GM18868 (cell line): ENCODE measurements around the gene IFITM1.
"Not testable (repeated sequence)": the region's sequence is repeated elsewhere in the genome, so short reads cannot be mapped to it uniquely, and the experiment has no call there.

Experiments used
- ATAC-seq: cut with Tn5 transposase; IDR thresholded peaks from one replicate; pipeline ENCODE4 v1.9.1; 2021; ENCODE audit warnings: mild to moderate bottlenecking, moderate library complexity; ENCODE audit not compliant: unreplicated experiment

IFITM1 gene

GRCh38 chr11:293852-294661, 19.8 kb upstream of the IFITM1 start:
- ATAC-seq, result no peak

GRCh38 chr11:294780-295179, 19.1 kb upstream of the IFITM1 start:
- ATAC-seq, result no peak

DNA sequence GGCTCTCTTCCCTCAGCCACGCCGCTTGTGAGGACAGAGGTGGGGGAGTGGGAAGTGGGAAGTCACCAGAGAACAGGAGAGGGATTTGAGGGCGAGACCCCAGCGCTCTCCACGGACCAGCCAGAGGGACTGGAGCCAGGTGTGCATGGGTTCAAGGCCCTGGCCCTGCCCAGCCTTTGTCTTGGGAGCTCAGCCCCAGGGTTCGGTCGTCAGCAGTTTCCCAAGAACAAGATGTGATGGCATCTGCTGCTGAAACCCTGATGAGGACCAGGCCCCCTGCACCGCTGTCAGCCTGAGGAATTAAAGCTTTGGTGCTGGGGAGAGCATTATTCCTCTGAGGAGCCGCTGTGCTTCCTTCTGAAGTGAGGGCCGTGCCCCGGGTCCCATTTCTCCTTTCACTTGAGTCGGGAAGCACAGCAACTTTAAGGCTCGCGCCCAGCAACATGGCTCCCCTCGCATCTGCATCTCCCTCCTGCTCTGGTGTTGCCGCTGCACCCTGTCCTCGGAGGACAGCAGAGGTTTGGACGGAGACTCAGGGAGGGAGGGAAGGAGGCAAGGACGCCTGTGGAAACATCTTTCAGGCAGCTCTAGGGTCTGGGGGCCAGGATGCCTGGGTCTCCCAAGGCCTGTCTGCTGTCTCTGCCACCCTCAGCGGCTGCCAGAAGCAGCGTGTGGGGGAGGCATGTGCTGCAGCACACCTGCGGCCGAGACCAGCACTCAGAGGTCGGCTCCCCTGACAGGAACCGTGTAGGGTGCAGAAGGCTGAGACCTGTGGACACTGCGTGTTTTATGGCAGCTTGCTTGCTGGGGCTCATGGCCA, 18.3 kb upstream of the IFITM1 start:
- ATAC-seq, result no peak

DNA sequence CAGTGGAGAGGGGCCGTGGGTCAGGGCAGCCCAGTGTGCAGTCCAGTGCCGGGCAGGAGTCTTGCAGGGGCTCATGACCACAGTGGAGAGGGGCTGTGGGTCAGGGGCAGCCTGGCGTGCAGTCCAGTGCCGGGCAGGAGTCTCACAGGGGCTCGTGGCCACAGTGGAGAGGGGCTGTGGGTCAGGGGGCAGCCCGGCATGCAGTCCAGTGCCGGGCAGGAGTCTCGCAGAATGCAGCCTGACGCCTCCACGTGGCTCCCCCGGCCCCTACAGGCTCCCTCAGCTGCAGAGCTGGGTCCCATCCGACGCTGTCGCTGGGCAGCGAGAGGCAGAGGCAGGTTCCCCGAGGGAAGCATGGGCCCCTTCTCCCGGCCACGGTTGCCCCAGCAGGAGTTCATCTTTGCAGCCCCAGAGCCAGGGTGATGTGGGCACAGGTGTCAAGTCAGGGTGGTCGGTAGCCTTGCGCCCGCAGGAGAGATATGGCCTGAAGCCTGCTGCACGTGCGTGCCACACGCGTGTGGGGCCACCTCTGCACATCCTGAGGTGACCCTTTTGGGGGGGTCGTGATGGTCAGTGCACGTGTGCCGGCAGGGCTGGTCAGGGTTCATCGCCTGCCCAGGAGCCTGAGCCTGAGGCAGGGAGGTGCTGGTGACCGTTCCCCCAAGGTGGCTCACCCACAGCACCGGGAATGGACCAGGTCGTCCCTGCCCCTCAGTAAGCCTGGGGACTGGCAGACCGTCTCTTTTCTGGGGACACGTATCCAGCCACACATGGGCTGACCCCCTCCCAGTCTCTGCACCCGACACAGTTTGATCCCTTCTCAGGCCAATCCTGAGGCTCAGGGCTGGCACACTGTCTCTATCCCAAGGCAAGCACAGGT, 17.4 kb upstream of the IFITM1 start:
- no peak for ATAC-seq

GRCh38 chr11:297051-297585, 16.7 kb upstream of the IFITM1 start:
- no peak for ATAC-seq

GRCh38 chr11:297586-298405, 16.0 kb upstream of the IFITM1 start:
- ATAC-seq, result no peak

DNA sequence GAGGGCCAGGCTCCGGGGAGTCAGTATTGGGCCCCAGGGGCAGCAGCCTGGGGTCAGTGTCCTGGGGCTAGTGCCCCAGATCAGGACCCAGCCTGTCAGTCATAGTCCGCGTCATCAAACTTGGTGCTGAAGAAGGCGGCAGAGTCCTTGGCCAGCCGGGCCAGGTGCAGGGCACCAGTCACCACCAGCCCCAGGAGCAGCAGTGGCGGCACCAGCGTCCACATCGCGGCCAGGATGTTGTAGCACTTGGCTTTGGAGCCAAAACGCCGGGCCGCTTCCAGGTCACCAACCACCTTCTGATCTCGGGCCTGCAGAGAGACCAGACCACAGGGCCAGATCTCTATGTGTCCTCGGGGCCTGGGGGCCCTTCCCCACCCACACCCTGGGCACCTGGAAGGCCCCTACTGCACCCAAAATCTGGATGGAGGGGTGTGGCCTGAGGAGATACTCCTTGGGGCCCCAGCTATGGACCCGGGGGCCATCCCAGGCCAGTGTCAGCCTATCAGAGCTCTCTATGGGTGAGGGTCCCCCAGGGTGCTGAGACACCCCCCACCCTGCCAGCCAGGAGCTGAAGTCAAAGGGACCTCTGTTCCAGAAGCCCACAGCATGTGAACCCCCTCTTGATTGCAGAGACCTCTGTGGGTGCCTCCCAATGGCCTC, 15.3 kb upstream of the IFITM1 start:
- no peak for ATAC-seq

DNA sequence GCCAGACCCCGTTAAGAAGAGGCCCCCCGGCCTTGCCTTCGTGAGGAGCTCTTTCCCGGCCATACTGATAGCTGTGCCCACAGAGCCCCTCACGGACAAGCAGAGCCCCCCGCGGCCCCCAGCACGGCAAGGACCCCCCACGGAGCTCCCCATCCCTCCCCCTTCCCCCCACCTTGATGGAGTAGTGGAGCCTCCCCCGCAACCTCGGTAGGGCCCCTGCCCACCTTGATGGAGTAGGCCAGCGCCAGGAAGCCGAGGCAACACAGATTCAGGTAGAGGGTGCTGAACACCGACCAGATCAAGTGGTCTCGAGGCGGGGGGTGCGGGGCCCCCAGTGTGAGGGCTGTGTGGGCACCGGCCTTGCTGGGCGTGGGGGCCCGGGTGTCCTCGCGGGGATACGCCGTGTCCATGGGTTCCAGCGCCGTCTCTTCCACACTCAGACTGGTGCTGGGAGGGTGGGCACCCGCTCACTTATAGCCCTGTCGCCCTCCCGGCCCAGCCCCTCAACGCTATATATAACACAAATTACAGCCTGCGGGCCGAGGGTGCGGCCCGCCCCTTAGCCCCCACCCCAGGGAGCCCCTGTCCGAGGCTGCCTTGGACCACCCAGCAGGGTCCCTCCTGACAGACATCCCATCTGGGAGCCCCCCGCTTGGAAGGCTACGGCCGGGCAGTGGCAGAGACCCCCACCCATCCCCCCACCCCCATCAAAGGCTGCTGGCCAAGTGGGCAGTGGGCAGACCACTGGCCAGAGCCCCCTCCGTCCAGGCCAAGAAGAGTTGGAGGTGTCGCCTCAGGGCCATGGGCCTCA, 14.6 kb upstream of the IFITM1 start, which contains the start of gene IFITM5:
IFITM5 (minus strand) TSS at position 446 of the 811 bp plus-strand sequence; CDS start at position 410, 36 bp downstream.
- no peak for ATAC-seq

GRCh38 chr11:299951-300735, 13.7 kb upstream of the IFITM1 start:
- no peak for ATAC-seq

- ATAC-seq, result no peak
Measured at GRCh38 chr11:303363-303762, 10.5 kb upstream of the IFITM1 start.

DNA sequence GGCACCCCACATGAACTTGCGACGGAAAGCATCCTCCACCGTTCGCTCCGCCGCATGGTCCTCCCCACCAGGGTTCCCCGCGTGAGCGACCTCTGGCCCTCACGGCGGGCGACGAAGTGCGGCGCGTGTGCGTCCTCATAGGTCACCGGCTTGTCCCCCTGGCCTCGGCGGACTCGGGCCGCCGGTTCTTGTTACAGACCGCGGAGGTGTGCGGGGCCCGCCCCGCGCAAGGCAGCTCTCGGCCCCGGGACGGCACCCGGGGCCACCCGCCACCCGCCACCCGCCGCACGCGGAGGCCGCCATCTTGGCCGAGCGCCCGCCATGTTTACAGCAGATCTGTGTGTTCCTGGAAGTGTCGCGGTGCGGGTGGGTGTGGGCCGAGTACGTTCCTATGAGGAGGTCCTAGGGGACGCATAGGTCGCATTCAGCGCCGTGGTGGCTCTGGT, 9.8 kb upstream of the IFITM1 start:
- no peak for ATAC-seq

DNA sequence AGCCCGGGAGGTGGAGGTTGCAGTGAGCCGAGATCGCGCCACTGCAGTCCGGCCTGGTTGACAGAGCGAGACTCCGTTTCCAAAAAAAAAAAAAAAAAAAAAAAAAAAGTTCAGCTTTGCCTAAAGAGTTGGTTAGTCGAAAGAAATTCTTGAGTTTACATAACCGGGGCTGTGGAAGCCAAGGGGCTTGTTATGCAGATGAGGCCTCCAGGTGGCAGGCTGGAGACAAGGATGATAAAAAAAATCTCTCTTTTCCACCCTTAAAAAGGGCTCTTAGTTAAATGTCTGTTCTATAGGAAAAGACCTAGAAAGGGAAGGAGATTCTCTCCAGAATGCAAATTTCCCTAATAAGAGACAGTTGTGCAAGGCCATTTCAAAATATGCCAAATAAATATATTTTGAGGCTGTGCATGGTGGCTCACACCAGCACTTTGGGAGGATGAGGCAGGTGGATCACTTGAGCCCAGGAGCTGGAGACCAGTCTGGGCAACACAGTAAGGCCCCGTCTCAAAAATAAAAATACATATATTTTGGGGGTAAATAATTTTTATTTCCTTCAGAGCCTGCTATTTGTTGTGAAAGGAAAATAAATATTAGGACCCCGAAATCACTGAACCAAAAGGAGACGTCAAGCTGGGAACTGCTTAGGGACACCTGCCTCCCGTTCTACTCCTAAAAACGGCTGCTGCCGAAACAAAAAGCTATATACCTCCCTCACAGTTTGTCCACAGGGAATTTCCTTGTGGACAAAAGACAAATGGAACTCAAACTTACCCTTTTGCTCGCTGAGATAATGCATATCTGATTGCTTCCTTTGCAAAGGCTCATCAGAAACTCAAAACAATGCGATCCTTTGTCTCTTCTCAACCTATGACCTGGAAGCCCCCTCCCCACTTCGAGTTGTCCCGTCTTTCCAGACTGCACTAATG, 8.7 kb upstream of the IFITM1 start:
- ATAC-seq, result no peak

- no peak for ATAC-seq
Measured at GRCh38 chr11:305844-306211, 8.0 kb upstream of the IFITM1 start.

DNA sequence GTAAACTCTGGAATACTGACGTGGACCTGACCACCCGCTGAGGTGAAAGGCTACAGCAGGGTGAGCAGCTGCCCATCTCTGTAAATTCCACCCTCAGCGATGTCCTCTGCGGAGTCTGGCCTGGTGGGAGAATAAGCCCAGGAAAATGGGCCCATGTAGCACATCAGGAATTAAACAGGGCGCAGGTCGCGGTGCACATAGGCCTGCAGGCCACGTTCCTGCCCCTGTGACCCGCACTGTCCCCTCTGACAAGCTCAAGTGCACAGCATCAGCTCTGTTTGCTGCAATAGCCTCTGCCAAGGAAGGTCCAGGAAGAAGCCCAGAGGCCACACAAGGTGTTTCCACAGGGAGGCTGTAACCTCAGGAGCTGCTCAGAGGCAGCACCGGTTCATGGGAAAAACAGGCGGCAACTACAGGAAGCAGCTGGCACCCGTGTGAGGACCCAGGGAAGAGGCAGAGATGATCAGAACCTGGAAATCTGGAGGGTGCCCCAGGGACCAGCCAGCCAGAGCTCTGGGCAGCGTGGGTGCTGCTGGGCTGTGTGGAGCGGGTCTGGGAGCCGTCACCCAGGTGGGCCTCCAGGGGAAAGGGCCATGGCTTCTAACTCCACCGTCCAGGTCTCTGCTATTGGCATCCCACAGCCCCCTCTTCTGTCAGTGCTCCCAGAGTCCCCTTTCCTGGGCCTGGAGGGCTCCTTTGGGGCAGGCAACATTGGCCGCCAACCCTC, 7.0 kb upstream of the IFITM1 start:
- no peak for ATAC-seq

DNA sequence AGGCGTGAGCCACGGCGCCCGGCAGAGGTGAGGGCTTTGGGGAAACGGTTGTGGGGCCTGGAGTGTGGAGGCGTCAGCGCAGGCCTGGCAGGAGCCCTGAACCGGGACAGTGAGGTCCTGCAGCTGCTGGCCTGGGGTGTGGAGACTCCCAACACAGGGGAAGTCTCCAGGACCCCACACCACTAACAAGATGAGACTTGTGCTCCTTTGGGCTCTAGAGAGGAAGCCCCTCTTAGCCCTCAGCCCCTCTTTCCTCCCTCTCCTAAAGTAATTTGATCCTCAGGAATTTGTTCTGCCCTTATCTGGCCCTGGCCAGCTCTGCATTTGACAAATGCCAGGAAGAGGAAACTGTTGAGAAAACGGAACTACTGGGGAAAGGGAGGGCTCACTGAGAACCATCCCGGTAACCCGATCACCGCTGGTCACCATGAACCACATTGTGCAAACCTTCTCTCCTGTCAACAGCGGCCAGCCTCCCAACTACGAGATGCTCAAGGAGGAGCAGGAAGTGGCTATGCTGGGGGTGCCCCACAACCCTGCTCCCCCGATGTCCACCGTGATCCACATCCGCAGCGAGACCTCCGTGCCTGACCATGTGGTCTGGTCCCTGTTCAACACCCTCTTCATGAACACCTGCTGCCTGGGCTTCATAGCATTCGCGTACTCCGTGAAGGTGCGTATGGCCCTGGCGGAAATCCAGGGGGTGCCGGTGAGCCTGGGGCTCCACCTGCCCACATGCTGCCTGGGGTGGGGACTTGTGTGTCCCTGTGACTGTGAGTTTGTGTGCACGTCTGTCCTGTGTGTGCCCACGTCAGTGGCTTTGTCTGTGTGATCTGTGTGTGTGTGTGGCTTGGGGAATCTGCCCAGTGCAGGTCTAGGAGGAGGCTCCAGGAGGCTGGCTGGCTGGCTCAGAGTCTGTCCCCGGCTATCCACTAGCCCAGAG, 5.8 kb upstream of the IFITM1 start, which contains the start of gene IFITM2:
IFITM2 (plus strand) TSS at position 51 of the 943 bp plus-strand sequence; CDS start at position 428, 377 bp downstream.
- not testable (repeated sequence) for ATAC-seq
